HCT116 (cell line): ENCODE measurements around the gene SPIRE2.

ENCODE experiments used
- CTCF ChIP-seq, 3 experiments: fragments of 200-600 bp in 1 of 3; sonication (generic) in 1 of 3; IDR thresholded peaks in 2 of 3; conservative IDR thresholded peaks in 1 of 3; 2 replicates each; pipeline ENCODE4 v1.5.1; 2012 to 2017; ENCODE audit warnings: low read depth in 2 of 3, low read length in 2 of 3, antibody characterized with exemption in 1 of 3, borderline replicate concordance in 1 of 3, control low read depth in 1 of 3, mild to moderate bottlenecking in 1 of 3, mixed read lengths in 1 of 3, mixed run types in 1 of 3, moderate library complexity in 1 of 3; ENCODE audit not compliant: insufficient read depth in 1 of 3
- EZH2phosphoT487 ChIP-seq: fragments of 200-600 bp; IDR thresholded peaks from 2 replicates; pipeline ENCODE4 v1.6.1; 2018; ENCODE audit warnings: antibody characterized with exemption, borderline replicate concordance
- FOSL1 ChIP-seq: IDR thresholded peaks from 2 replicates; pipeline ENCODE4 v1.6.1; 2012; ENCODE audit warnings: low read depth
- POLR2A ChIP-seq: IDR thresholded peaks from 2 replicates; pipeline ENCODE4 v1.7.0; 2011; ENCODE audit warnings: borderline replicate concordance; ENCODE audit not compliant: insufficient read depth, insufficient read length; ENCODE audit errors: extremely low read depth
- POLR2AphosphoS5 ChIP-seq: IDR thresholded peaks from 2 replicates; pipeline ENCODE4 v1.6.1; 2011; ENCODE audit warnings: mild to moderate bottlenecking, low read depth, low read length, moderate library complexity
- REST ChIP-seq: IDR thresholded peaks from 2 replicates; pipeline ENCODE4 v1.6.1; 2012; ENCODE audit warnings: low read depth
- SIN3A ChIP-seq: IDR thresholded peaks from 2 replicates; pipeline ENCODE4 v1.6.1; 2012; ENCODE audit warnings: low read depth
- SP1 ChIP-seq: IDR thresholded peaks from 2 replicates; pipeline ENCODE4 v1.6.1; 2012; ENCODE audit warnings: low read depth
- TCF7L2 ChIP-seq: IDR thresholded peaks from 2 replicates; pipeline ENCODE4 v1.7.0; 2011; ENCODE audit warnings: borderline replicate concordance, inconsistent platforms; ENCODE audit not compliant: insufficient read depth, insufficient read length; ENCODE audit errors: extremely low read depth
- YY1 ChIP-seq: IDR thresholded peaks from 2 replicates; pipeline ENCODE4 v1.6.1; 2011; ENCODE audit warnings: low read length, low read depth, moderate library complexity, mild to moderate bottlenecking; ENCODE audit not compliant: insufficient replicate concordance; ENCODE audit errors: extremely low read depth
- ZBTB33 ChIP-seq: IDR thresholded peaks from 2 replicates; pipeline ENCODE4 v1.6.1; 2011; ENCODE audit warnings: mild to moderate bottlenecking, low read length, moderate library complexity; ENCODE audit not compliant: insufficient replicate concordance; ENCODE audit errors: extremely low read depth
- ZFX ChIP-seq: fragments of 450-650 bp; IDR thresholded peaks from 2 replicates; pipeline ENCODE4 v1.6.1; 2017

GRCh38 chr16:89884041-89884421 is 55.8 kb downstream of the SPIRE2 start:
- no peak for TF ChIP-seq POLR2A
- TF ChIP-seq CTCF (IDR thresholded peaks at IDR 0.05 in 2 of 3, conservative IDR thresholded peaks at IDR 0.05 in 1 of 3; ENCODE audit: borderline replicate concordance in 1 of 3, insufficient read depth in 1 of 3, low read depth in 2 of 3, low read length in 2 of 3), result no peak
- no peak for TF ChIP-seq TCF7L2
- no peak for TF ChIP-seq POLR2AphosphoS5
- TF ChIP-seq SP1, result no peak
- TF ChIP-seq EZH2phosphoT487, result no peak
- TF ChIP-seq ZFX, result no peak
- no peak for TF ChIP-seq REST
- no peak for TF ChIP-seq ZBTB33
- TF ChIP-seq YY1, result no peak
- TF ChIP-seq FOSL1, result no peak
- TF ChIP-seq SIN3A, result no peak
